PC-9 (cell line): ENCODE results near the gene PKP2. TPM values are rescaled to one million over a fixed set of nuclear protein-coding genes. Genes with fewer than 3 reads are reported as not detected.
A peak's percentile ranks its signal among the peaks of the same experiment; 100 is the strongest.

Experiments
- BruUV-seq: library from RNA; stranded (reverse); fragments of 400-500 nt; replicated peaks from 2 replicates; lab custom pipeline; 2021; lab: Mats Ljungman, UMichigan
- CTCF ChIA-PET: fragments of 300-600 bp; sonication (Branson Sonifier 250); formaldehyde crosslinking; loops from one replicate; lab custom pipeline; 2022; ENCODE audit warnings: antibody characterized with exemption; lab: Charles Lee
- POLR2A ChIA-PET: fragments of 300-600 bp; sonication (Branson Sonifier 250); formaldehyde crosslinking; loops from one replicate; lab custom pipeline; 2022; ENCODE audit warnings: antibody characterized with exemption; ENCODE audit not compliant: unreplicated experiment; lab: Charles Lee
- DNase-seq, 2 experiments: peaks; one replicate each; pipeline versions ENCODE4 v3.0.0 to v3.0.0-alpha.2; 2015 to 2022; ENCODE audit warnings: mixed read lengths in 1 of 2
- H2AFZ ChIP-seq: fragments of 200-600 bp; sonication (generic); 2 replicates; pipeline ENCODE4 v1.8.1; 2017; ENCODE audit warnings: antibody characterized with exemption
- H3F3A ChIP-seq: fragments of 200-600 bp; sonication (generic); 2 replicates; pipeline ENCODE4 v1.8.1; 2017; ENCODE audit warnings: antibody characterized with exemption, mild to moderate bottlenecking, low read depth; ENCODE audit not compliant: insufficient read depth
- H3K27ac ChIP-seq: fragments of 200-600 bp; sonication (generic); 2 replicates; pipeline ENCODE4 v1.6.1; 2016; ENCODE audit warnings: mixed run types
- H3K27me3 ChIP-seq: fragments of 200-600 bp; sonication (generic); 2 replicates; pipeline ENCODE4 v1.6.1; 2016; ENCODE audit warnings: low read depth, mixed run types; ENCODE audit not compliant: insufficient read depth
- H3K36me3 ChIP-seq: fragments of 200-600 bp; sonication (generic); 2 replicates; pipeline ENCODE4 v1.6.1; 2016; ENCODE audit warnings: low read depth, mixed run types
- H3K4me1 ChIP-seq: fragments of 200-600 bp; sonication (generic); replicated peaks from 2 replicates; pipeline ENCODE4 v1.6.1; 2016; ENCODE audit warnings: mixed run types; ENCODE audit not compliant: insufficient read depth
- H3K4me2 ChIP-seq: fragments of 200-600 bp; sonication (generic); 2 replicates; pipeline ENCODE4 v1.6.1; 2017; ENCODE audit warnings: mixed run types
- H3K4me3 ChIP-seq: fragments of 200-600 bp; sonication (generic); 2 replicates; pipeline ENCODE4 v1.6.1; 2016; ENCODE audit warnings: mixed run types
- H3K79me2 ChIP-seq: fragments of 200-600 bp; sonication (generic); 2 replicates; pipeline ENCODE4 v1.6.1; 2017; ENCODE audit warnings: low read depth, mixed run types
- H3K9me2 ChIP-seq: fragments of 200-600 bp; sonication (generic); 2 replicates; pipeline ENCODE4 v1.8.1; 2017; ENCODE audit warnings: mild to moderate bottlenecking; ENCODE audit not compliant: insufficient read depth
- H3K9me3 ChIP-seq: fragments of 200-600 bp; sonication (generic); 2 replicates; pipeline ENCODE4 v1.8.1; 2016; ENCODE audit warnings: low read depth; ENCODE audit not compliant: insufficient read depth
- H4K20me1 ChIP-seq: fragments of 200-600 bp; sonication (generic); 2 replicates; pipeline ENCODE4 v1.8.1; 2017; ENCODE audit not compliant: insufficient read depth
- EZH2 ChIP-seq: fragments of 200-600 bp; sonication (generic); IDR thresholded peaks from 2 replicates; pipeline ENCODE4 v1.8.0; 2017; ENCODE audit warnings: antibody characterized with exemption, low read depth
- intact Hi-C: fragments of 100-400 bp; cut with micrococcal nuclease; formaldehyde crosslinking; loops from one replicate; pipeline ENCODE4 v1.10.0; 2022; ENCODE audit not compliant: unreplicated experiment
- total RNA-seq: library from RNA; stranded (reverse); gene quantifications from 2 replicates; pipeline ENCODE4 v1.2.3, GENCODE V29; 2021
- TF ChIP-seq, protein P1 (sequence below): fragments of 200-600 bp; sonication (generic); conservative IDR thresholded peaks from 2 replicates; pipeline ENCODE4 v1.6.1; 2017; ENCODE audit warnings: mixed run types, antibody characterized with exemption, mild to moderate bottlenecking, moderate library complexity

The PKP2 gene
- total RNA-seq, 1 experiment from 2014 or later, result 88.1 TPM

DNA sequence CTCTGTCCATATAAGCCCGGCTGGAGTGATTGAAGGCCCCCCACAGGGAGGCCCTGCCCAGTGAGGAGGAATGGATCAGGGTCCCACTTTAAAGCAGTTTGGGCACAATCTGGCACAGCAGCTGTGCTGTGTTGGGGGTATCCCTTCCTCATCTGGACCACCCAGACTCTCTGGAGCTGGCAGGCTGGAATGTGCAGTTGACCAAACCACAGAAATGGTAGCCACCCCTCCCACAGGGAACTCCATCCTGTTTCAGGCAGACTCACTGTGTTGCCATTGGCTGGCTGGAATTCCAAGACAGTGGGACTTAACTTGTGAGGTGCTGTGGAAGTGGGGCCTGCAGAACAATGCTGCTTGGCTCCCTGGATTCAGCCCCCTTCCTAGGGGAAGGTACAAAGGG, 87.4 kb downstream of the PKP2 start:
- no peak overlapping the region for H3K4me2 ChIP-seq
- no peaks in the 10 kb centered on the region for H3K36me3 ChIP-seq
- BruUV-seq, result no TSS peak
- no peaks in the 10 kb centered on the region for H3K79me2 ChIP-seq
- H3K9me2 ChIP-seq, result no peaks in the 10 kb centered on the region
- POLR2A ChIA-PET, result no interaction called here
- DNase-seq, result no peak
- TF ChIP-seq EZH2, result no peak
- TF ChIP-seq, protein P1, sequence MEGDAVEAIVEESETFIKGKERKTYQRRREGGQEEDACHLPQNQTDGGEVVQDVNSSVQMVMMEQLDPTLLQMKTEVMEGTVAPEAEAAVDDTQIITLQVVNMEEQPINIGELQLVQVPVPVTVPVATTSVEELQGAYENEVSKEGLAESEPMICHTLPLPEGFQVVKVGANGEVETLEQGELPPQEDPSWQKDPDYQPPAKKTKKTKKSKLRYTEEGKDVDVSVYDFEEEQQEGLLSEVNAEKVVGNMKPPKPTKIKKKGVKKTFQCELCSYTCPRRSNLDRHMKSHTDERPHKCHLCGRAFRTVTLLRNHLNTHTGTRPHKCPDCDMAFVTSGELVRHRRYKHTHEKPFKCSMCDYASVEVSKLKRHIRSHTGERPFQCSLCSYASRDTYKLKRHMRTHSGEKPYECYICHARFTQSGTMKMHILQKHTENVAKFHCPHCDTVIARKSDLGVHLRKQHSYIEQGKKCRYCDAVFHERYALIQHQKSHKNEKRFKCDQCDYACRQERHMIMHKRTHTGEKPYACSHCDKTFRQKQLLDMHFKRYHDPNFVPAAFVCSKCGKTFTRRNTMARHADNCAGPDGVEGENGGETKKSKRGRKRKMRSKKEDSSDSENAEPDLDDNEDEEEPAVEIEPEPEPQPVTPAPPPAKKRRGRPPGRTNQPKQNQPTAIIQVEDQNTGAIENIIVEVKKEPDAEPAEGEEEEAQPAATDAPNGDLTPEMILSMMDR, result no peak
- no peak overlapping the region for H3K27ac ChIP-seq
- no peaks in the 10 kb centered on the region for H3K27me3 ChIP-seq
- H2AFZ ChIP-seq, result no peak overlapping the region
- H3K4me3 ChIP-seq, result no peak overlapping the region
- no peaks in the 10 kb centered on the region for H3K4me1 ChIP-seq
- H3F3A ChIP-seq, result no peaks in the 10 kb centered on the region
- H3K9me3 ChIP-seq, result peaks cover 5% of the 10 kb centered on the region; the same call in 1 of the 2 replicates
- CTCF ChIA-PET, result no interaction called here
- no peaks in the 10 kb centered on the region for H4K20me1 ChIP-seq
- intact Hi-C loops, result no loop called here

DNA sequence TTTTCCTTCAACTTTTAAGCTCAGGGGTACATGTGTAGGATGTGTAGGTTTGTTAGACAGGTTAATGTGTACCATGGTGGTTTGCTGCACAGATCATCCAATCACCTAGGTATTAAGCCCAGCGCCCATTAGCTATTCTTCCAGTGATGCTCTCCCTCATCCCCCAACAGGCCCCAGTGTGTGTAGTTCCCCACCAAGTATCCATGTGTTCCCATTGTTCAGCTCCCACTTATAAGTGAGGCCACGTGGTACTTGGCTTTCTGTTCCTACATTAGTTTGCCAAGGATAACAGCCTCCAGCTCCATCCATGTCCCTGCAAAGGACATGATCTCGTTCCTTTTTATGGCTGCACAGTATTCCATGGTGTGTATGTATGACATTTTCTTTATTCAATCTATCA, 92.3 kb downstream of the PKP2 start:
- H3K4me2 ChIP-seq, result no peak overlapping the region
- TF ChIP-seq, protein P1, result no peak
- no peak for TF ChIP-seq EZH2

GRCh38 chr12:32801269-32801980, 95.2 kb downstream of the PKP2 start:
- Histone ChIP-seq H2AFZ (no peak overlapping the region), H3K4me1 (no peaks in the 10 kb centered on the region), H3K9me2 (no peaks in the 10 kb centered on the region), H3K4me3 (no peak overlapping the region), H4K20me1 (no peaks in the 10 kb centered on the region), H3K9me3 (no peaks in the 10 kb centered on the region), H3K27me3 (no peaks in the 10 kb centered on the region), H3K36me3 (peaks cover 14% of the 10 kb centered on the region; the same call in 1 of the 2 replicates), H3F3A (no peaks in the 10 kb centered on the region), H3K4me2 (no peak overlapping the region), H3K27ac (no peak overlapping the region), H3K79me2 (no peaks in the 10 kb centered on the region)
- DNase-seq, result no peak
- ChIA-PET POLR2A (no interaction called here), CTCF (no interaction called here)
- TF ChIP-seq, protein P1, result no peak
- no peak for TF ChIP-seq EZH2
- intact Hi-C loops, result no loop called here
- BruUV-seq, result no TSS peak

More for the DNA sequence above, 92.3 kb downstream of the PKP2 start:
- H3K4me3 ChIP-seq, result no peak overlapping the region
- H2AFZ ChIP-seq, result no peak overlapping the region
- POLR2A ChIA-PET, result no interaction called here
- H3K36me3 ChIP-seq, result peaks cover 9% of the 10 kb centered on the region; the same call in 1 of the 2 replicates
- H3K27me3 ChIP-seq, result no peaks in the 10 kb centered on the region
- BruUV-seq, result no TSS peak
- H4K20me1 ChIP-seq, result no peaks in the 10 kb centered on the region
- H3K4me1 ChIP-seq, result no peaks in the 10 kb centered on the region
- no peaks in the 10 kb centered on the region for H3F3A ChIP-seq
- intact Hi-C loops, result no loop called here
- CTCF ChIA-PET, result no interaction called here
- DNase-seq, result peak in 1 of 2 experiments; percentile 19
- H3K79me2 ChIP-seq, result no peaks in the 10 kb centered on the region
- no peak overlapping the region for H3K27ac ChIP-seq
- no peaks in the 10 kb centered on the region for H3K9me2 ChIP-seq
- peaks cover 5% of the 10 kb centered on the region; the same call in 1 of the 2 replicates for H3K9me3 ChIP-seq
